Endothelial cell of umbilical vein (primary cell): ENCODE results near the gene RAB40C.

Source experiments
- CTCF ChIP-seq, 2 donors: IDR thresholded peaks; 1 replicate in 1 of 2; 2 replicates in 1 of 2; pipeline ENCODE4 v1.5.1; 2011; ENCODE audit warnings: low read length in 2 of 2, mild to moderate bottlenecking in 2 of 2, moderate library complexity in 2 of 2, control low read depth in 1 of 2, inconsistent platforms in 1 of 2, low read depth in 1 of 2; ENCODE audit not compliant: insufficient read depth in 1 of 2; ENCODE audit errors: extremely low read depth in 1 of 2
- EZH2 ChIP-seq: IDR thresholded peaks from 2 replicates; pipeline ENCODE4 v1.6.1; 2012; ENCODE audit warnings: borderline replicate concordance, low read depth, mild to moderate bottlenecking, moderate library complexity, low read length, inconsistent platforms; ENCODE audit not compliant: severe bottlenecking
- FOS ChIP-seq: IDR thresholded peaks from 2 replicates; pipeline ENCODE4 v1.6.1; 2011; ENCODE audit warnings: mild to moderate bottlenecking, low read length, moderate library complexity, borderline replicate concordance; ENCODE audit not compliant: insufficient read depth
- GATA2 ChIP-seq: IDR thresholded peaks from 2 replicates; pipeline ENCODE4 v1.7.0; 2011; ENCODE audit warnings: low read depth, mild to moderate bottlenecking, moderate library complexity, mixed read lengths, low read length; ENCODE audit not compliant: insufficient read length, insufficient read depth
- MAX ChIP-seq: IDR thresholded peaks from 2 replicates; pipeline ENCODE4 v1.6.1; 2011; ENCODE audit not compliant: insufficient read depth, insufficient read length
- MYC ChIP-seq: IDR thresholded peaks from one replicate; pipeline ENCODE4 v1.6.1; 2011; ENCODE audit warnings: mild to moderate bottlenecking, low read depth, low read length
- POLR2A ChIP-seq: IDR thresholded peaks from 2 replicates; pipeline ENCODE4 v1.6.1; 2012; ENCODE audit warnings: low read depth, mild to moderate bottlenecking, control low read depth, low read length
- POLR2AphosphoS5 ChIP-seq: IDR thresholded peaks from 2 replicates; pipeline ENCODE4 v1.6.1; 2012; ENCODE audit warnings: low read depth, mild to moderate bottlenecking, control low read depth, low read length, moderate library complexity; ENCODE audit not compliant: insufficient read depth

DNA sequence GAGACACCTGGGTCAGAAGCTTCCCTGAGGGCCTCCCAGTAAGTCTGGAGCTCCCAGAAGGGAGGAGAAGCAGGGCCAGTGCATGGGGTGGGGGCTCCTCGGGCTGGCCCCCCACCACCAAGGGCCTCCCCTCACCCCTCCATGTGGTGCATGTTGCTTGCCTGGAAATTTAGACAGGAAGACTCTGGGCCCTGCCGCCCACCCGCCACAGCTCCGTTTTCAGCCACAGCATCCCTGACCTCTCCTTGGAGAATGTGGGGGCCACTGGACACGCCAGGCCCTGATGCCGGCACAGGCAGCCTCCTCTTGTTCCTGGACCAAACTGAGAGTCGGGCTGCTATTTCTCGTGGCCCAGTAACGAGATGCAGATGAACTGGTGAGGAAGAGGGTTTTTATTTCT, 49.0 kb downstream of the RAB40C start:
- TF ChIP-seq CTCF (IDR thresholded peaks at IDR 0.05; ENCODE audit: extremely low read depth in 1 of 2, insufficient read depth in 1 of 2, low read depth in 1 of 2, low read length in 2 of 2) (no peak), GATA2 (no peak), EZH2 (no peak), POLR2AphosphoS5 (no peak), POLR2A (no peak), MAX (no peak), MYC (no peak), FOS (no peak)
